HL-60 (cell line): ENCODE results near the gene NFIX.

ENCODE experiments used
- DNase-seq, 2 experiments: peaks; one replicate each; pipeline ENCODE4 v3.0.0-alpha.2; 2010 to 2020; ENCODE audit warnings: low read depth in 1 of 2, low spot score in 1 of 2
- H3K27ac ChIP-seq: fragments of 250-450 bp; sonication (Bioruptor Pico); replicated peaks from 2 replicates; pipeline ENCODE4 v1.5.1; 2020; ENCODE audit warnings: mild to moderate bottlenecking, moderate library complexity
- H3K27me3 ChIP-seq: fragments of 250-450 bp; sonication (Bioruptor Pico); 2 replicates; pipeline ENCODE4 v1.5.1; 2021; ENCODE audit warnings: mild to moderate bottlenecking, moderate library complexity; ENCODE audit not compliant: insufficient read depth, poor library complexity, severe bottlenecking
- H3K4me3 ChIP-seq: replicated peaks from 2 replicates; pipeline ENCODE4 v1.5.1; 2011; ENCODE audit warnings: mild to moderate bottlenecking, control low read depth, low read length; ENCODE audit not compliant: insufficient read depth
- CTCF ChIP-seq: IDR thresholded peaks from one replicate; pipeline ENCODE4 v1.5.1; 2011; ENCODE audit warnings: low read length, control low read depth, inconsistent platforms; ENCODE audit not compliant: insufficient read depth
- GABPA ChIP-seq: IDR thresholded peaks from 2 replicates; pipeline ENCODE4 v1.6.1; 2012; ENCODE audit warnings: low read depth
- POLR2AphosphoS5 ChIP-seq: IDR thresholded peaks from 2 replicates; pipeline ENCODE4 v1.6.1; 2012; ENCODE audit warnings: low read depth
- REST ChIP-seq: IDR thresholded peaks from 2 replicates; pipeline ENCODE4 v1.6.1; 2012; ENCODE audit warnings: low read depth; ENCODE audit not compliant: insufficient replicate concordance
- SPI1 ChIP-seq: IDR thresholded peaks from 2 replicates; pipeline ENCODE4 v1.6.1; 2012; ENCODE audit warnings: low read depth, mild to moderate bottlenecking, borderline replicate concordance

NFIX gene

DNA sequence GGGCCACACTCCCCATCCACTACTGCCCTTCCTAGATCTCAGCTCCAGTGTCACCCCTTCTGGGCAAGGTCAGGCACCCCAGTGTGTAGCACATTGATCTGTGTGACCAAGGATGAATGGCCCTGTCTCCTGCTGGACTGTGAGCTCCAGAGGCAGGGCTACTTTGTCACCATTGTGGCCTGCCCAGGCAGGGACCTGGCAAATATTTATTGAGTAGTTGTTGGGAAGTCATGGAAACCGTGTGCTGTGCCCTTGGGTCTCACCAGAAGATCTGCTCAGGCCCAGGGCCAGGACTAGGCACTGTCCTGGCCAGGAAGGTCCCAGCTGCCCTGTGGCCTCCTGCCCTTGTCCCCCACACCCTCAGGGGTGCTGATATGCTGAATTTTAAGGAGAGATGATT is 133.3 kb downstream of the NFIX start:
- no peak for TF ChIP-seq REST
- no peak for TF ChIP-seq SPI1
- no peak for TF ChIP-seq POLR2AphosphoS5
- TF ChIP-seq CTCF = no peak
- no peak for TF ChIP-seq GABPA
- Histone ChIP-seq H3K27ac (no peak overlapping the region), H3K27me3 (no peaks in the 10 kb centered on the region), H3K4me3 (no peak overlapping the region)
- no peak for DNase-seq

- Histone ChIP-seq H3K27me3 (no peaks in the 10 kb centered on the region), H3K4me3 (no peak overlapping the region), H3K27ac (no peak overlapping the region)
- no peak for DNase-seq
- no peak for TF ChIP-seq GABPA
- no peak for TF ChIP-seq REST
- TF ChIP-seq SPI1 = no peak
- TF ChIP-seq POLR2AphosphoS5 = no peak
- TF ChIP-seq CTCF = no peak
These were observed 134.1 kb downstream of the NFIX start for GRCh38 chr19:13129384-13129783.

DNA sequence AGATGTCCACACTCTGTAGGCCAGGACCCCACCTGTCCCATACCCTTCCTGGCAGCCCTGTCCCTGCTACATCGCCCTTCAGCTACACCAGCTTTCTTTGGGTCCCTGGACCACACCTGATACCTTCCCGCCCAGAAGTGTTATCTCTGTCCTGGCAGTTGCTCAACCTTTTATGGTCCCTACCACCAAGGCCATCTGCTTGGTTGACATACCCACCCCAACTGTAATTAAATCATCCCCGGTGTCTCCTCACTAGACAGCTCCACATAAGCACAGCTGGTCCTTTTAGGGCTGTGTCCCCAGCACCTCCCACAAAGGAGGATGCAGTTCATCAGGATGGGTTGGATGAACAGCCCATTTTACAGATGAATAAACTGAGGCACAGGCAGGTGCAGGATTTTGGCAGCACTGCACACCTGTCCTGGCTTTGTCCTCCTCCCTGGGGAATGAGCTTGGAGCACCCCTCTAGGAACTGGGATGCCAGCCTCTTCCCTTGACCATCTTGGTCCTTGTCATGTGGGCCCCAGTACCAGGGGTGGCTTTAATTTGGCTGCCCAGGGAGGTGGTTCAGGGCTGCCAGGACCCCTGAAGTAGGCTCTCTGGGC is 135.7 kb downstream of the NFIX start:
- no peak for DNase-seq
- no peak for TF ChIP-seq GABPA
- TF ChIP-seq SPI1 = no peak
- TF ChIP-seq CTCF = no peak
- no peak for TF ChIP-seq REST
- TF ChIP-seq POLR2AphosphoS5 = no peak
- H3K27me3 ChIP-seq = no peaks in the 10 kb centered on the region
- H3K27ac ChIP-seq = no peak overlapping the region
- no peak overlapping the region for H3K4me3 ChIP-seq
